ENCODE results near the gene CD209.

The CD209 gene

DNA sequence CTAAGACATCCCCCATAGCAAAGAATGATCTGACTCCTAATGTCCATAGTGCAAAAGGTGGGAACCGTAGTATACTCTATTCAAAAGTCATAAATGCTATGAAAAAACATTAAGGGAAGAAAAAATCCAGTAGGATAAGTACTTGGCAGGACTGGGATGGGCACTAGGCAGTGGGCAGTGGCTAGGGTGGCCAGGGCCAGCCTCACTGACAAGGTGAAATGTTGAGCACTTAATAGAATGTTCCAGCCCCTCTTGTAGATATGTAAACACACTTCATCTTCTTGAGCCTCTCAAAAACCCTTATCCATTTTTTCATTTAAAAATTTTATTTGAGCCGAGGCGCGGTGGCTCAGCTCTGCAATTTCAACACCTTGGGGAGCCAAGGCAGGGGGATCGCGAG is 14.0 kb downstream of the CD209 start:
- no peaks in the 10 kb centered on the region for H3K36me3 ChIP-seq (ENCODE audit: control insufficient read depth, insufficient read depth, low read length)
- no peak overlapping the region for H3K9ac ChIP-seq (ENCODE audit: low read depth, low read length)
- peaks cover 4% of the 10 kb centered on the region for H3K4me1 ChIP-seq (ENCODE audit: control insufficient read depth, insufficient read depth, low read length)
- H3K4me3 ChIP-seq (ENCODE audit: low read depth, low read length), result no peak overlapping the region
- H3K27me3 ChIP-seq (ENCODE audit: control insufficient read depth, insufficient read depth, low read length), result peaks cover 47% of the 10 kb centered on the region
- no peaks in the 10 kb centered on the region for H3K9me3 ChIP-seq (ENCODE audit: control insufficient read depth, insufficient read depth, low read length)

DNA sequence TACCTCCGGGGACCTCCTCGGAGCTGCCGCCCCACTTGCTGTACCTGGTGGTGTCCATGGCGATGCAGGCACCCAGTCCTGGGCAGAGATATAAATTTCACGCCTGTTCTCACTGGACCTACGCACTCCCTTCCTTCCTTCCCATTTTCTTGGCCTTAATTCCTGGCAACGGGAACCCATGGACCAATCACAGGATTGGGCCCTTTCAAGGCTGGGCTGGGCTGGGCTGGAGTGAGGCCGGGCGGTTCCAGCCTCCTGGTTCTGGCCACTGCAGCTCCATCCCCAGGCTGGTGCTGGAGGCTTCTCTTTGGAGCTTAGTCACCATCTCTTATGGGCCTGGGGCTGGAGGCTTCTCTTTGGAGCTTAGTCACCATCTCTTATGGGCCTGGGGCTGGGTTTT is 15.3 kb downstream of the CD209 start, which contains the start of gene CLEC4G:
Gene CLEC4G (minus strand): TSS at position 66 of the 400 bp plus-strand sequence. CDS start 8 bp downstream, at position 58.
- H3K4me1 ChIP-seq (ENCODE audit: control insufficient read depth, insufficient read depth, low read length), result peaks cover 4% of the 10 kb centered on the region
- H3K9me3 ChIP-seq (ENCODE audit: control insufficient read depth, insufficient read depth, low read length), result no peaks in the 10 kb centered on the region
- peaks cover 55% of the 10 kb centered on the region for H3K27me3 ChIP-seq (ENCODE audit: control insufficient read depth, insufficient read depth, low read length)
- no peak within 1 kb of the TSS for H3K4me3 ChIP-seq (ENCODE audit: low read depth, low read length)
- H3K9ac ChIP-seq (ENCODE audit: low read depth, low read length), result no peak within 1 kb of the TSS
- H3K36me3 ChIP-seq (ENCODE audit: control insufficient read depth, insufficient read depth, low read length), result no peaks in the 10 kb centered on the region

DNA sequence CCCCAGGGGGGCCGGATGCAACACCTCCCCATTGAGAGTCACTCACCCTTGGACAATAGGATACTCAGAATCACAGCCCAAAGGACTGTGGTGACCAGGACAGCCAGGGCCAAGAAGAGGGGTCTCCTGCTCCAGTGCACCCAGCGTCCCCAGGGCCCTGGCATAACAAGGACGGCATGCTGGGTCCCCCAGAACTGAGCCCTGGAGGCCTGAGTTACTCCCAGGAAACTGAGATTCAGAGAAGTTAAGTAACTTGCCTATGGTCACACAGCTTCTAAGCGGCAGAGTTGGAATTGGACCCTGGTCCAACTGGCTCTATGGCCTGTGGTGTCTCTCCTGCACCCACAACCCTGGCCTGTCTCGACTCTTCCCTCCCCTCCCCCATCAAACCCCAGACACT is 15.7 kb downstream of the CD209 start:
- no peak overlapping the region for H3K4me3 ChIP-seq (ENCODE audit: low read depth, low read length)
- no peak overlapping the region for H3K9ac ChIP-seq (ENCODE audit: low read depth, low read length)
- H3K36me3 ChIP-seq (ENCODE audit: control insufficient read depth, insufficient read depth, low read length), result no peaks in the 10 kb centered on the region
- no peaks in the 10 kb centered on the region for H3K9me3 ChIP-seq (ENCODE audit: control insufficient read depth, insufficient read depth, low read length)
- H3K4me1 ChIP-seq (ENCODE audit: control insufficient read depth, insufficient read depth, low read length), result peaks cover 4% of the 10 kb centered on the region
- peaks cover 55% of the 10 kb centered on the region for H3K27me3 ChIP-seq (ENCODE audit: control insufficient read depth, insufficient read depth, low read length)

DNA sequence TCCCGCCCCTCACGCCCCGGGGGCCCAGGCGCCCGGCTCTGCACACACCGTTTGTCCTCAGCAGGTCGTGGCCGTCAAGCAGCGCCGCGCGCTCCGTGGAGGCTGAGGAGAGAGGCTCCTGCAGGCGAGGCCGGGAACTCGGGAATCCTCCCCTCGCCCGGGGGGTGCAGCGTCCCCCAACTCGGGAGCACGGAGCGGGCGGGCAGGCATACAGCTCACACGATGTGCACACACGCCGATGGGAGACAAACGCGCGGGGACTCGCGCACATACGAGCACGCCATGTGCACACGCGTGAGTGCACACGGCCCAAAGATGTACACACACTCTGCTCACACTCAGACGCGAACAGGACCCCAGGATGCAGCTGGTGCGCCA is 16.1 kb downstream of the CD209 start:
- Histone ChIP-seq H3K4me1 (ENCODE audit: control insufficient read depth, insufficient read depth, low read length) (peaks cover 4% of the 10 kb centered on the region), H3K36me3 (ENCODE audit: control insufficient read depth, insufficient read depth, low read length) (no peaks in the 10 kb centered on the region), H3K27me3 (ENCODE audit: control insufficient read depth, insufficient read depth, low read length) (peaks cover 55% of the 10 kb centered on the region), H3K4me3 (ENCODE audit: low read depth, low read length) (no peak overlapping the region), H3K9ac (ENCODE audit: low read depth, low read length) (no peak overlapping the region), H3K9me3 (ENCODE audit: control insufficient read depth, insufficient read depth, low read length) (no peaks in the 10 kb centered on the region)

DNA sequence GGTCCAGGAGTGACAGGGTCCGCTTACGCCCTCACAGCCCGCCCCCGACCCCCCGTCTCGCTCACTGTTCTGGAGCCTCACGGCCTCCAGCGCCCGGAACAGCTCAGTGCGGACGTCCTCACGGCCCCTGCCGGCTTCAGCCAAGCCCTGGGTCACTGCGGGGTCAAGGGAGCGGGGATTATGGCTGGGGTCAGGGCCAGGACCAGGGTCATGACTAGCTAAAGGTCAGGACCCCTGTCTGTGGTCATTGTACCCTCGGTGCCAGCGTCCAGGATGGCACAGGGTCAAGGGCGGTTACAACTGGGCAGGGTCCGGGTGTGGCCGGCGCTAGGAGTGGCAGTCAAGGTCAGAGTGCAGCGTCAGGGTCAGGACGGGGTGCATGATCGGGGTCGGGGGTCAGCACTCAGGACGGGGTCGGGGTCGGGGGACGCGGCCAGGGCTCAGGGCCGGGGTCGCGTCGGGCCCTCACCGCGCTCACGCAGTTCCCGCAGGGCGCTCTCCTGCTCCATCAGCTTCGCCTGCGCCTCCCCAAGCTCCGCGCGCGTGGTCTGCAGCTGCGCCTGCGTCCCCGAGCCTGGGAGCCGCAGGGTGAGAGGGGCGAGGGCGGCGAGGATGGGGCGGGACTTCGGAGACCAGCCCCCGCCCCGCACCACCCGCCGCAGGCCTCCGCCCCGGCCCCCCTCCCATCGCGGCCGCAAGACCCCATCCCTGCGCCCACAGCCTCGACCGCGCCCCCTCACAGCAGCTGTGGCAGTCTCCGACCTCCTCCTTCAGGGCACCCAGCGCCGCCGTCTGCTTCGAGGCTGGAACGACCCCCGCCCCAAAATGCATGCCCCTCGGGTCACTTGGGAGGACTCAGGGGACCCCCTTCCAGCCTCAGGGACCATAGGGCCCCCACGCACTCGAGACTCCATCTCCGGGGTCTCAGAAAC is 16.8 kb downstream of the CD209 start:
- Histone ChIP-seq H3K27me3 (ENCODE audit: control insufficient read depth, insufficient read depth, low read length) (peaks cover 52% of the 10 kb centered on the region), H3K9ac (ENCODE audit: low read depth, low read length) (no peak overlapping the region), H3K9me3 (ENCODE audit: control insufficient read depth, insufficient read depth, low read length) (no peaks in the 10 kb centered on the region), H3K36me3 (ENCODE audit: control insufficient read depth, insufficient read depth, low read length) (no peaks in the 10 kb centered on the region), H3K4me1 (ENCODE audit: control insufficient read depth, insufficient read depth, low read length) (peaks cover 4% of the 10 kb centered on the region), H3K4me3 (ENCODE audit: low read depth, low read length) (peak overlapping the region; percentile 76)

DNA sequence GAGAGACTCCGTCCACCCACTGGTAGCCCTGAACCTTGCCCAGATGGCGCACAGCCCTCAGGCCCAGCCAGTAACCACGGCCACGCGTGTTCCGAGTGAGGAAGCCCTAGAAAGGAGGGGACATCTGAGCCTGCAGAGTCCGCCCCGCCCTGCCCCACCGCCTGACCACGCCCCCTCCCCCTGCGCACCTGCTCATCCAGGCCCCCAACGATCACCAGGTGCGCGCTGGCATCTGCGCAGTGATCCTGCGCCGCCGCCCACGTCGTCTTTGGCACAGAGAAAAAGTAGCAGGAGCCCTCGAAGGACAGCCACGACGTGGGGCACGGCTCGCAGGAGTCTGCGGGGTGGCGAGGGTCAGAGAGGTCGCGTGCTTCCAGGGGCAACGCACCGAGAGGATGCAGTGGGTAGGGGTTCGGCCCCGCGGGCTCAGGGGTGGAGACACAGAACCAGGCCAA is 17.5 kb downstream of the CD209 start:
- Histone ChIP-seq H3K9me3 (ENCODE audit: control insufficient read depth, insufficient read depth, low read length) (no peaks in the 10 kb centered on the region), H3K27me3 (ENCODE audit: control insufficient read depth, insufficient read depth, low read length) (peaks cover 49% of the 10 kb centered on the region), H3K36me3 (ENCODE audit: control insufficient read depth, insufficient read depth, low read length) (no peaks in the 10 kb centered on the region), H3K9ac (ENCODE audit: low read depth, low read length) (no peak overlapping the region), H3K4me3 (ENCODE audit: low read depth, low read length) (peak overlapping the region; percentile 76), H3K4me1 (ENCODE audit: control insufficient read depth, insufficient read depth, low read length) (peaks cover 4% of the 10 kb centered on the region)

DNA sequence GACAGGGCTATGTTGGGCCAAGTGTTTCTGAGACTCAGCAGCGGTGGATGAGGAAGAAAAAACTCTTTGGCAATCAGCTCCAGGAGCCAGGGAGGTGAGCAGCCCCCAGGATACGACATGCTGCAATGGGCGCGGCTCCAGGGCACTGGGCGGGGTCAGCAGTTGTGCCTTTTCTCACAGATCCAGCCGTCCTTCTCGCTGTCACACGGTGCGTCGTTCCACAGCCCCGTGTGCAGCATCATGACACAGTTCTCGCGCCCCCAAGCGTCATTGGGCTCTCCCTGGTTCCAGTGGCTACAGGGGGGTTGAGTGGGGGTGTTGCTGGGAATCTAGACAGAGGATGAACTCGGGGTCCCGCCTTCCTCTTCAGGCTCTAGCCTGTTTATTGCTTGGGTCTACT is 18.1 kb downstream of the CD209 start:
- no peaks in the 10 kb centered on the region for H3K36me3 ChIP-seq (ENCODE audit: control insufficient read depth, insufficient read depth, low read length)
- peaks cover 46% of the 10 kb centered on the region for H3K27me3 ChIP-seq (ENCODE audit: control insufficient read depth, insufficient read depth, low read length)
- no peak overlapping the region for H3K9ac ChIP-seq (ENCODE audit: low read depth, low read length)
- peaks cover 4% of the 10 kb centered on the region for H3K4me1 ChIP-seq (ENCODE audit: control insufficient read depth, insufficient read depth, low read length)
- H3K4me3 ChIP-seq (ENCODE audit: low read depth, low read length), result peak overlapping the region; percentile 76
- H3K9me3 ChIP-seq (ENCODE audit: control insufficient read depth, insufficient read depth, low read length), result no peaks in the 10 kb centered on the region

DNA sequence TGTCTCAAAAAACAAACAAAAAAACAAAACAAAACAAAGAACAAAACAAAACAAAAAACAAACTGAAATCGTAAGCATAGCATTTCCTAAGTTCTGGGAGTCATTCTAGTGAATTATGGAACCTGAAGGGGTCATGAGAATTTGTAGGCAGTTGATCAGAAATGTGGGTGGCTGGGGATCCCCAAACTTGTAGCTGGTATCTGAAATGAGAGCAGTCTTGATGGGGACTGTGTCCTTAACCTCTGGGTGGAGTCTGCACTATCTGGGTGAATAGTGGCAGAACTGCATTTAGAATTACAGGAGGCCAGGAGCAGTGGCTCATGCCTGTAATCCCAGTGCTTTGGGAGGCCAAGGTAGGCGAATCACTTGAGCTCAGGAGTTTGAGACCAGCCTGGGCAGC is 21.5 kb downstream of the CD209 start:
- H3K4me1 ChIP-seq (ENCODE audit: control insufficient read depth, insufficient read depth, low read length), result peaks cover 4% of the 10 kb centered on the region
- H3K36me3 ChIP-seq (ENCODE audit: control insufficient read depth, insufficient read depth, low read length), result no peaks in the 10 kb centered on the region
- H3K9ac ChIP-seq (ENCODE audit: low read depth, low read length), result no peak overlapping the region
- H3K27me3 ChIP-seq (ENCODE audit: control insufficient read depth, insufficient read depth, low read length), result peaks cover 28% of the 10 kb centered on the region
- H3K4me3 ChIP-seq (ENCODE audit: low read depth, low read length), result no peak overlapping the region
- no peaks in the 10 kb centered on the region for H3K9me3 ChIP-seq (ENCODE audit: control insufficient read depth, insufficient read depth, low read length)

DNA sequence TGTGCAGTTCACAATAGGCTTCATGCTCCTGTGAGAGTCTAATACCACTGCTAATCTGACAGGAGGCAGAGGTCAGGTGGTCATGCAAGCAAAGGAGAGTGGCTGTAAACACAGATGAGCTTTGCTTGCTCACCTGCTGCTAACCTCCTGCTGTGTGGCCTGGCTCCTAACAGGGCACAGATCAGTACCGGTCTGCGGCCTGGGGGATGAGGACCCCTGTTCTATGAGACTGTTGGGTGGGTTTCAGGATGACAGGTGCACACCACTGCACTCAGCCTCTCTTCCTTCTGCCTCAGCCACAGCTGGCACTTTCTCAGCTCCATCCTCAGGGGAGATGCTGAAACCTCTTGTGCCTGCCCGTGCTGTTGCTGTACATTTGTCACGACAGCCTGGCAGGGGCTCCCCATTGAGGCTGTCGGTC is 25.1 kb downstream of the CD209 start:
- Histone ChIP-seq H3K4me3 (ENCODE audit: low read depth, low read length) (no peak overlapping the region), H3K9me3 (ENCODE audit: control insufficient read depth, insufficient read depth, low read length) (no peaks in the 10 kb centered on the region), H3K36me3 (ENCODE audit: control insufficient read depth, insufficient read depth, low read length) (no peaks in the 10 kb centered on the region), H3K4me1 (ENCODE audit: control insufficient read depth, insufficient read depth, low read length) (no peaks in the 10 kb centered on the region), H3K27me3 (ENCODE audit: control insufficient read depth, insufficient read depth, low read length) (no peaks in the 10 kb centered on the region), H3K9ac (ENCODE audit: low read depth, low read length) (no peak overlapping the region)

DNA sequence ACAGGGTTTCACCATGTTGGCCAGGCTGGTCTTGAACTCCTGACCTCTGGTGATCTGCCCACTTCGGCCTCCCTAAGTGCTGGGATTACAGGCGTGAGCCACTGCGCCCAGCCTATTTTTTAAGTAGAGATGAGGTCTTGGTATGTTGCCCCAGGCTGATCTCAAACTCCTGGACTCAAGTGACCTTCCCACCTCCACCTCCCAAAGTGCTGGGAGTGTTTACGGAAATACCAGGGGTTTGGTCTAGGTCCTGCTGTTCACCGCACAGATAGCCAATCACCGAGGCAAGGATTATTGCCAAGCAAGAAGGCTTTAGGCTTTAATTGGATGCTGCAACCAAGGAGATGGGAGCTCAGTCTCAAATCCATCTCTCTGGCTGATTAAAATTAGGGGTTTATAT is 27.0 kb downstream of the CD209 start:
- no peaks in the 10 kb centered on the region for H3K4me1 ChIP-seq (ENCODE audit: control insufficient read depth, insufficient read depth, low read length)
- no peak overlapping the region for H3K9ac ChIP-seq (ENCODE audit: low read depth, low read length)
- no peaks in the 10 kb centered on the region for H3K9me3 ChIP-seq (ENCODE audit: control insufficient read depth, insufficient read depth, low read length)
- H3K27me3 ChIP-seq (ENCODE audit: control insufficient read depth, insufficient read depth, low read length), result no peaks in the 10 kb centered on the region
- H3K36me3 ChIP-seq (ENCODE audit: control insufficient read depth, insufficient read depth, low read length), result no peaks in the 10 kb centered on the region
- no peak overlapping the region for H3K4me3 ChIP-seq (ENCODE audit: low read depth, low read length)

DNA sequence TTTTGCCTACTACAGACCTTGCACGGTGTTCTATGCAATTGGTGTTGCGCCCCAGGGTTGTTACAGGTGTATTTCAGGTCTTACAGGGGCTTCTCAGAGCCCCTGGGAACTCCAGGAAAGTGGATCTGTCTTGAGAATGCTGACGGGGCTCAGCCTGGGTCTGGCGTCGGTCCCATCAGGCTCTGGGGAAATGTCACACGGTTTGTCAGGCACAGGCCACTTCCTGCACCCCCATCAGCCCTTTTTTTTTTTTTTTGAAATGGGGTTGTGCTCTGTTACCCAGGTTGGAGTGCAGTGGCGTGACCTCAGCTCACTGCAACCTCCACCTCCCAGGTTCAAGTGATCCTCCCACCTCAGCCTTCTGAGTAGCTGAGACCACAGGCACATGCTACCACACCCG is 28.7 kb downstream of the CD209 start:
- H3K4me1 ChIP-seq (ENCODE audit: control insufficient read depth, insufficient read depth, low read length), result no peaks in the 10 kb centered on the region
- no peaks in the 10 kb centered on the region for H3K27me3 ChIP-seq (ENCODE audit: control insufficient read depth, insufficient read depth, low read length)
- no peak overlapping the region for H3K9ac ChIP-seq (ENCODE audit: low read depth, low read length)
- no peak overlapping the region for H3K4me3 ChIP-seq (ENCODE audit: low read depth, low read length)
- H3K9me3 ChIP-seq (ENCODE audit: control insufficient read depth, insufficient read depth, low read length), result no peaks in the 10 kb centered on the region
- H3K36me3 ChIP-seq (ENCODE audit: control insufficient read depth, insufficient read depth, low read length), result no peaks in the 10 kb centered on the region

DNA sequence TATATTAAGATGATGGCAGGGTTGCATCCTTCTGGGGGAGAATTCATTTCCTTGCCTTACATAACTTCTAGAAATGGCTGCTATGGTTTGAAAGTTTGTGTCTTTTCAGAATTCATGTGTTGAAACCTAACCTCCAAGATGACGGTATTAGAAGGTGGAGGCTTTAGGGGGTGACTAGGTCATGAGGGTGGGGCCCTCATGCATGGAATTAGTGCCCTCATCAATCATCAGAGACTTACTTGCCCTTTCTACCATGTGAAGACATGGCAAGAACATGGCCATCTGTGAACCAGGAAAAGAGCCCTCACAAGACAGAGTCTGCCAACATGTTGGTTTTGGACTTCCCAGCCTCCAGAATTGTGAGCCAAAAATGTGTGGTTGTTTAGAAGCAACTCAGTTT is 30.6 kb downstream of the CD209 start:
- H3K36me3 ChIP-seq (ENCODE audit: control insufficient read depth, insufficient read depth, low read length), result no peaks in the 10 kb centered on the region
- H3K4me1 ChIP-seq (ENCODE audit: control insufficient read depth, insufficient read depth, low read length), result no peaks in the 10 kb centered on the region
- no peak overlapping the region for H3K4me3 ChIP-seq (ENCODE audit: low read depth, low read length)
- no peaks in the 10 kb centered on the region for H3K27me3 ChIP-seq (ENCODE audit: control insufficient read depth, insufficient read depth, low read length)
- no peaks in the 10 kb centered on the region for H3K9me3 ChIP-seq (ENCODE audit: control insufficient read depth, insufficient read depth, low read length)
- H3K9ac ChIP-seq (ENCODE audit: low read depth, low read length), result no peak overlapping the region

All from iPS-15b (cell line).